ENCODE data around the gene NOSTRIN.
"Not testable (repeated sequence)": the region's sequence is repeated elsewhere in the genome, so short reads cannot be mapped to it uniquely, and the experiment has no call there.

NOSTRIN gene

GRCh38 chr2:168790226-168790902 is 12.1 kb upstream of the NOSTRIN start:
- no peak for DNase-seq

DNA sequence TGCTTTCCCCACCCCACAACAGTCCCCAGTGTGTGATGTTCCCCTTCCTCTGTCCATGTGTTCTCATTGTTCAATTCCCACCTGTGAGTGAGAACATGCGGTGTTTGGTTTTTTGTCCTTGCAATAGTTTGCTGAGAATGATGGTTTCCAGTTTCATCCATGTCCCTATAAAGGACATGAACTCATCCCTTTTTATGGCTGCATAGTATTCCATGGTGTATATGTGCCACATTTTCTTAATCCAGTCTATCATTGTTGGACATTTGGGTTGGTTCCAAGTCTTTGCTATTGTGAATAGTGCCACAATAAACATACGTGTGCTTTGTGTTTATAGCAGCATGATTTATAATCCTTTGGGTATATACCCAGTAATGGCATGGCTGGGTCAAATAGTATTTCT is 11.3 kb upstream of the NOSTRIN start:
- DNase-seq = not testable (repeated sequence)

- no peak for DNase-seq
Measured at GRCh38 chr2:168793596-168793995, 8.8 kb upstream of the NOSTRIN start.

GRCh38 chr2:168794968-168795367 is 7.5 kb upstream of the NOSTRIN start:
- no peak for DNase-seq

DNA sequence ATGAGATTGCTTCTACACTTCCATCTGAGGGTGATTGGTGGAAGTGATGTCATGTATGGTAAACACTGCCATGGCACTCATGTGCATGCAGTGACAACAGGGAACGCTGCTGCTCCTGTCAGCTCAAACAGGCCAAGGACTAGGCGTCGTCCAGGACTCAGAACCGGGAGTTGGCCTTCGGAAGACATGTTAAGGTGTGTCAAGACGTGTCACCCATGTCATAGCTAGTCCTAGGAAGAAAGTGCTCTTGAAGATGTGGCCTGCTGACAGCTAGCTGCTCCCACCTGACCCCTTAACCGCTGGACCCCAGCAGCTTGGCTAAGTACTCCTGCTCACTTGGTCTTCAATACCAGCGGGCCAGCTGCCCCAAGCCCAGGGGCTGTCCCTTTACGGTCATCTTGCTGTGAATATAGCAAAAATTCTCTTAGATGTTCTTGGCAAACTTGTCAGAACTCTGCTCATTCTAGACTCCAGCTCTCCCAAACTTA is 6.3 kb upstream of the NOSTRIN start:
- no peak for DNase-seq

- no peak for DNase-seq
Measured at GRCh38 chr2:168796583-168797285, 5.7 kb upstream of the NOSTRIN start.

GRCh38 chr2:168797286-168797655 is 5.2 kb upstream of the NOSTRIN start:
- no peak for DNase-seq

DNA sequence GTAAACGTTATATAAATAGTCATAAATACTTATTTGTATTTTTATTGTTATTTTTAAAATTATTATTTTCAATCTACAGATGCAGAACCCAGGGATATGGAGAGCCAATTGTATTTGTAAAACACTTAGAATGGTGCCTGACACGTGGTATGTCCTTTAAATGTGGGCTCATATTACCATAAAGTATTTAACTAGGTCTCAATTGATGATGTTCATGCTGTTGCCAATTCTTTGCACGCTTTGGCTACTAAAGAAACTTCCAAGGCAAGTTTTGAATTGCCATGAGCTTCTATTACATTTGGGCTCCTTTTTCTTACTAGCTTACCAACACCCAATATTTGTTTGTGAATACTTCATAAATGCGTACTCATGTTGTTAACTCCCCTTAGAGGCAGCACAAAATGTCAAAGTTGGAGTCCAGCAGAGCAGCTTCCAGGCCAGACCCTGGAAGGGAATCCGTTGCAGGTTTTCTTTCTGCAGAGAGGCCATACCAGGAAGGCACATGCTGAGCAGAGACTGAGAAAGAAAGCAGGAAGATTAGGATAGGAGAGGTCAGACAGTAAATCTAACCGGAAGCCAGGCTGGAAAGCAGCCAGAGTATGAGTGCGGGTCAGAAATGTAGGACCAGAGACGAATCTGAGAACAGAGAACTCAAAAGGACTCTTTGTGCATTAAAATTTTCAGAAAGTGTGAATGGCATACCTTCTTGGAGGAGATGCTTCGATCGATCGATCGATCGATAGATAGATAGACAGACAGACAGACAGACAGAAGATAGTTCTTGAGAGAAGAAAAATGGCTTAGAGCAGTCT is 4.2 kb upstream of the NOSTRIN start:
- no peak for DNase-seq

DNA sequence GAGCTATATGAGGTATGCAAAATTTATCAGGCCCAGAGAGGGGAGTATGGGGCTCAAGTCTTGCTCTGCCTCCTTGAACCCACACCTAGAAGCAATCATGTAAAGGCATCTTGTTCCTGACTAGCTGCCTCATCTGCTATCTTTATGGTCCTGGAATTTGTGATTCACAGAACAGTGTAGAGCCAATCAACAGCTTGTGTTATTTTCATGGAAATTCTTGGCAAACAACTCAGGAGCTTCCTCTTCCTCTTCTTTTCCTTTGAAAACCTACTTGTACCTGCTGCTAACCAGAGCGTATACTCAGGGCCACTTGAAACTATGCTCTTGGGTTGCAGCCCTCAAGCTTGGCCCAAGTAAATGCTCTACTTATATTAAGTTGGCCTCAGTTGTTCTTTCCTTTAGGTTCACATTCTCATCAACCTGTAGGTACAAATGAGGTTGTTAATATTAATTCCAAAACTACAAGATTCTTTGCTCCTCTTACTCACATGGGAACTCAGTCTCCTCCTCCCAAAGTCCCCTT is 3.5 kb upstream of the NOSTRIN start:
- no peak for DNase-seq

DNA sequence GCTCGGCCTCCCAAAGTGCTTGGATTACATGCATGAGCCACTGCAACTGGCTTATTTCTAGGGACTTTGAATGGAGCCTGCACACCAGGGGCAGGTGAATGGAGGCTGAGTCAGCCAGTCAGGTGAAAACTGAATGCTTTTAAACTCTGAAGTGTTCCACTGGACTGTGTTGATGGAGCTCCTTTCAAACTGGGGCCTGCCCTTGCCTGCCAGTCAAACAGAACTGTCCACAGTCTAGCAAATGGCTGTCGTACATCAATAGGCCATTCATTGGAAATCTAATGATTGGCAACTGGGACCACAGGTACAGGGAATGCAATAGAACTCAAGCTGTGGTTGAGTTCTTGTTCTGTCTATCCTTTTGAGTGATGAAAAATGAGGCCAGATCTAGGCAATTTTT is 966 bp upstream of the NOSTRIN start:
- DNase-seq = no peak

DNA sequence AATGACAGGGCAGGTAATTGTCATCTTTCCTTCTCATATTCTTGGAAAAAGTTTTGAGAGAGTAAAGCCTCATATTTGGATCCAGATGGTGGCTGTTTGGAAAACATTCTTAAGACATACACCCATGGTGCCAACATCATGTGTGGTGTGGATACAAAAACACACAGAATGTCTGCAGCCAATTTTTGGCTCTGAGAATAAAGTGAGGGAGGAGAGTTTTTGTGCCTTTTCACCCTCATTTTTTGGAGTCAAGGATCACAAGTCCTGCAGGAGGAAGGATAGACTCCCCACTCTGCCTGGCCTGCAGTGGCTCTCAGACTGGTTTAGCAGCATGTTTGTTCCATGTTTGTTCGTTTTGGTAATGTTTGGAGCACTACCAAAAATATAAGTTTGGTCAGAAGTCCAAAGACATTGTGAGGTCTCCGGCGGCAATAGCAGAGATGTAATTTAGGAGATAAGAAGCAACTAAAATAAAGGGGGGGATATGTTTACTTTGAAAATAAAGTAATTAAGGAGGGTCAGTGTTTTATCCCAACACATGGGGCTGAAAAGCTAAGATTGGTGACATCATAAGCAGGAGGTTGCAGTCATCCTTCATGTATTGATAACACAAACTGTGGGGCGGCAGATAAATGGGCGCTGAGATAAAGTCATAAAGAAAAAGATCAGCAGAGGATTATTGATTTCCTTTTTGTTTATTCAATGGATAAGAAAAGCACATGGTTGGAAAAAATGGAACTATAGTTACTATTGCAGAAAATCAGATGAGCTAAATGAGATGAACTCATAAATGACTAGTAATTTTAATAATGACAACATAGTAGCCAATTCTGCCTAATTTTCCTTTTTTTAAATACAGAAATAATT is 655 bp downstream of the NOSTRIN start:
- DNase-seq = no peak

- no peak for DNase-seq
Measured at GRCh38 chr2:168804214-168804613, 1.8 kb downstream of the NOSTRIN start.

DNA sequence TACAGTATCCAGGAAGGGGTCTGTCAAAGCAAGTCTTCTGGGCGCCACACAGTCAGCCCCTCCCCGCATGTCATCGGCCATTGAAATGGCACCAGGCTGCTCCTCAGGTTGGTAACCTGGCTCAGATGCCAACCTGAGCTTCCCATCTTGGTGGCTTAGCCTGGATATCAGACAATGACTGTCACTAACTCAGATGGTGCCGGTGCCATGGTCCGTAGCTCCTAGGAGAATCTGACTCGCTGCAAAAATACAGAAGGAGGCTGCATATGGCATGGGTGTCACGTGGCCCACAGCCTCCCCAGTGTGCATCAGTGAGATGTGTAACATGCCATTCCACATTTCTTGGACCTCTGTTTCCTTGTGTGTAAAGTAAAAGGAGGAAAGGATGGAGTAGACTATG is 3.2 kb downstream of the NOSTRIN start:
- no peak for DNase-seq

- no peak for DNase-seq
Measured at GRCh38 chr2:168809537-168809936, 7.1 kb downstream of the NOSTRIN start.

DNA sequence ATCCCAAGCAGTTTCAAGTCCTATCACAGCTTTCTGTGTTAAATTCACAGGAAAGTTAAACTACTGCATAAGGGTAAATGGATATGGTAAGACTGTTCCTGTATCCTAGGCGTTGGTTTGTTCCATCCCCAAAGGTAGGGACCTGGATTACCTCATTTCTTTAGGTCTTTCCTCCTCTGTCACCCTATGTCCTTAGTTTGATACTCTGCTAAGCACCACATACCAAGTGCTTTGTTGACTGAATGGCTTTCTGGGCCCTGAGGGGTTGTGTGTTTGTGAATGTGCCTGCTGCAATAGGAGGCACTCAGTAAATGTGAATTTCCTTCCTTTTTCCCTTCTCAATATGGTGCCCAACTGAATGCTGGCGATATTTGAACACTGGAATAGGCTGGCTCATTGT is 7.8 kb downstream of the NOSTRIN start:
- no peak for DNase-seq

GRCh38 chr2:168811696-168812095 is 9.3 kb downstream of the NOSTRIN start:
- DNase-seq = no peak

- DNase-seq = no peak
Measured at GRCh38 chr2:168814046-168814445, 11.6 kb downstream of the NOSTRIN start.

GRCh38 chr2:168814939-168815907 is 12.8 kb downstream of the NOSTRIN start:
- no peak for DNase-seq

DNA sequence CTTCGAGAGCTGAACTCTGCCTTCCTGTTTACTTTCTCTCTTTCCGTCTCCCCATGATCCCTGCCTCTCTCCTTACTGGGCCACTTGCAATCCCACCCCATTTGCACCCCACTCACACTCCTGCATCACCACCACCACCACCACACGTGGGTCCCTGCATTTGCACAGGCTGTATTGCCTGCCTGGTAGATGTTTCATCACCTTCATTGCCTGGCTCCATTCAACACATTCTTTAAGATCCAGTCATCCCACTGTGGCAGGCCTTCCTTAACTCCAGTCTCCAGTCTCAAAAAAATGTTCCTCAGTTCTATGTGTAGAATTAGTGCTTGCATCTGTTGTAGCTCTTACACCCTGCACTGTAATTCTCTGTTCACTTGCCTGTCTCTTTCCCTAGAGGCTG is 13.9 kb downstream of the NOSTRIN start:
- DNase-seq = no peak

GRCh38 chr2:168819050-168819715 is 16.7 kb downstream of the NOSTRIN start:
- DNase-seq = no peak

All from stimulated activated CD4-positive, alpha-beta T cell treated with anti-CD3 and anti-CD28 coated beads, Interleukin-2, amount 100 ng/mL, for 24 hours (primary cell).